Activated CD4-positive, alpha-beta T cell treated with anti-CD3 and anti-CD28 coated beads, Interleukin-2, amount 10 ng/mL, durations not matched to agents 7 days and 5 days (primary cell): Measurements from ENCODE around the gene UVRAG. TPM values are rescaled to one million over a fixed set of nuclear protein-coding genes. Genes with fewer than 3 reads are reported as not detected.
A peak's percentile ranks its signal among the peaks of the same experiment; 100 is the strongest.

Source experiments
- CTCF ChIA-PET: fragments of 350-600 bp; sonication (Branson Sonifier 250); formaldehyde crosslinking; loops from one replicate; lab custom pipeline; 2021; ENCODE audit warnings: antibody characterized with exemption; lab: Charles Lee
- POLR2A ChIA-PET: fragments of 350-600 bp; sonication (Branson Sonifier 250); formaldehyde crosslinking; loops from one replicate; lab custom pipeline; 2021; ENCODE audit warnings: antibody characterized with exemption; lab: Charles Lee
- DNase-seq: peaks from one replicate; pipeline ENCODE4 v3.0.0-alpha.2; 2020
- H3K27ac Mint-ChIP-seq: one replicate; pipeline ENCODE4 v1.8.0; 2021; ENCODE audit warnings: mild to moderate bottlenecking, moderate library complexity, mixed read lengths
- H3K27me3 Mint-ChIP-seq: one replicate; pipeline ENCODE4 v1.8.0; 2021; ENCODE audit warnings: mixed read lengths
- H3K36me3 Mint-ChIP-seq: one replicate; pipeline ENCODE4 v1.8.0; 2021; ENCODE audit warnings: low read depth, mixed read lengths
- H3K4me1 Mint-ChIP-seq: one replicate; pipeline ENCODE4 v1.8.0; 2021; ENCODE audit warnings: mixed read lengths
- H3K4me3 Mint-ChIP-seq: one replicate; pipeline ENCODE4 v1.8.0; 2021; ENCODE audit warnings: mild to moderate bottlenecking, moderate library complexity, mixed read lengths
- H3K9me3 Mint-ChIP-seq: one replicate; pipeline ENCODE4 v1.8.0; 2021; ENCODE audit warnings: mixed read lengths
- total RNA-seq, 2 experiments: library from RNA; stranded (reverse); gene quantifications; one replicate each; pipeline ENCODE4 v1.2.3, GENCODE V29; 2021

UVRAG gene
- total RNA-seq = 10 to 100 TPM; 16.8 to 17.0 TPM

DNA sequence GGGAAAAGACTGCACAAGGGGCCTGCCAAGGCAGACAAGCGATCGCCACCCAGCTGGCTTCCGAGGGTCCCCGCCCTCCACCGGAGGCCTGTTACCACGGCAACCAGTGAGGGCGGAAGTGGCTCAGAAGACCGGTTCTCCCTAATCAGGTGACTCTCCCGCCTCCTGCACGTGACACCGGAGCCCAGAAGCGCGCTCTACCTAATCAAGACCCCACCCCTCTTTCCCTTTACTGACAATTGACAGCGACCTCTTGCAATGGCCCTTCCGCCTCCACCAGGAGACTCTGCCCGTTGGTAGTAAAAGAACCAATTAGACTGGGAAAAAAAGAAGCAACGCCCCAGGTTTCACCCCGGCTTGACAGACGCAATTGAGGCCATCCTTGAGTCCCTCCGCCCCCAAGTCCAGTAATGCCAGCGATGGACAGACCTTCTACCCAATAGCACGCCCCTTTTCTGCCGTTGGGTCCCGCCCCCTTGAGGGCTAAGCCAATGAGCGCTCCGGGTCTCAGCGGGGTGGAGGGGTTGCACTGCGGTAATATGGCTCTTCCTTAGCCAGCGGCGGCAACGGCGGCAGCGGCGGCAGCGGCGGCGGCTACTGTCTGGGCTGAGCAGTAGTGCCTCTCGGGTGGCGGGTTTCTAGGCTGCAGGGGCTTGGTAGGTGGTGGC is at the start of gene UVRAG:
TSS of gene UVRAG (plus strand) at position 534 of the 668 bp plus-strand sequence. CDS start 198 bp downstream, outside the sequence.
- no peak within 1 kb of the TSS for H3K4me3 Mint-ChIP-seq
- POLR2A ChIA-PET = no interaction called here
- peak; percentile 99 for DNase-seq
- H3K9me3 Mint-ChIP-seq = no peaks in the 10 kb centered on the region
- H3K27me3 Mint-ChIP-seq = no peaks in the 10 kb centered on the region
- CTCF ChIA-PET = interaction anchor here (0.8 to 3.8 kb wide), 6 partner anchors 9 to 392 kb away, joined by 3 to 33 read pairs (median 3); no protein-coding TSS in a partner anchor
- H3K27ac Mint-ChIP-seq = peak within 1 kb of the TSS; percentile 98
- H3K4me1 Mint-ChIP-seq = peaks cover 16% of the 10 kb centered on the region
- peaks cover 3% of the 10 kb centered on the region for H3K36me3 Mint-ChIP-seq

DNA sequence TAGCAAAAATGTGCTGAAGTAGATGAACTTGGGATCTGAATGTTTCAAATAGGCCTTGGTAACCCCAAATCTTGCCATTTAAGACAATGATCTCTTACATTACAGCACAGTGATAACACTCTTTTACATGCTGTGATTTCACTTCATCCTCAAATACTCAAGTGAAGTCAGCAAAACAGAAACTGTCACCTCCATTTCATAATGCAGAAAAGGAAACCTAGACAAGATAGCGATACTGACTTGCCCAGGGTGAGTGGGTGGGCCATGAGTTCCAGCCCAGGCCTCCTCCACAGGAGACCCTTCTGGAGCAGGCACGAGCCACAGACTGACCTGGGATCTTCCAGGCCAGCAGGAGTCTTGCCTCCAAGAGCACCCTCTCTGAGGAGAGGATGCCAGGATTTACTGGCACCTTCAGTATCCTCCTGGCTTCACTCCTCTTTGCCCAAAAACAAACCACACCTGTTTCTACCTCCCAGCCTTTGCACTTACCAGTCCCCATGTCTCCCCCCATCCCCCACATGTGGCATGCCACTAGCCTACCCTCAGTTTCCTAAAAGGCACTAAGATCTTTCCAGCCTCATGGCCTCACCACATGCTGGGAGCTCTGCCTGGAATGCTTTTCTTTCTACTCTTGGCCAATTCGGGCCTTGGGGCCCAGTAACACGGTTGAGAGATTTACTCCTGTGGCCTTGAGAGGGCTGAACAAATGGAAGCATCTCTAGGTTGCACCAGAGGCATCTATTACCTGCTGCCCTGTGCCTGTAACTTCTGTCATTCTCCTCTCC is 48.4 kb upstream of the UVRAG start:
- H3K27ac Mint-ChIP-seq = no peak overlapping the region
- ChIA-PET CTCF (no interaction called here), POLR2A (no interaction called here)
- peaks cover 21% of the 10 kb centered on the region for H3K27me3 Mint-ChIP-seq
- no peaks in the 10 kb centered on the region for H3K36me3 Mint-ChIP-seq
- DNase-seq = no peak
- peaks cover 17% of the 10 kb centered on the region for H3K4me1 Mint-ChIP-seq
- no peaks in the 10 kb centered on the region for H3K9me3 Mint-ChIP-seq
- no peak overlapping the region for H3K4me3 Mint-ChIP-seq

DNA sequence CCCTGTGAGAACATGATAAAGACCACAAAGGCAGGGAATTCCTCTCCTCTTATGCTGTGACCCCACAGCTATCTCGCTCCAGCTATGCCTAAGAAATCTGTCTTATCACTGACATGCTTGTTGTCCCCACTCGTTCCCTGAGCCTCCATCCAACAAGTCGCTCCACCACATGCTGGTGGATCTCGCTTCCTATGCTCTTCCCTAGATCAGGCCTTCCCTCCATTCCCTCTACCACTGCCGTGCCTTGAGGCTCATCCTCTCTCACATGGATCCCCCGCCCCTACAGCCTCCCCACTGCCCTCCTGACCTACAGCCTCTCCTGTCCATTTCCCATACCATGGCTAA is 47.8 kb upstream of the UVRAG start:
- no peaks in the 10 kb centered on the region for H3K36me3 Mint-ChIP-seq
- peaks cover 21% of the 10 kb centered on the region for H3K27me3 Mint-ChIP-seq
- peaks cover 17% of the 10 kb centered on the region for H3K4me1 Mint-ChIP-seq
- DNase-seq = no peak
- no peak overlapping the region for H3K27ac Mint-ChIP-seq
- H3K9me3 Mint-ChIP-seq = no peaks in the 10 kb centered on the region
- H3K4me3 Mint-ChIP-seq = no peak overlapping the region
- ChIA-PET CTCF (no interaction called here), POLR2A (no interaction called here)

DNA sequence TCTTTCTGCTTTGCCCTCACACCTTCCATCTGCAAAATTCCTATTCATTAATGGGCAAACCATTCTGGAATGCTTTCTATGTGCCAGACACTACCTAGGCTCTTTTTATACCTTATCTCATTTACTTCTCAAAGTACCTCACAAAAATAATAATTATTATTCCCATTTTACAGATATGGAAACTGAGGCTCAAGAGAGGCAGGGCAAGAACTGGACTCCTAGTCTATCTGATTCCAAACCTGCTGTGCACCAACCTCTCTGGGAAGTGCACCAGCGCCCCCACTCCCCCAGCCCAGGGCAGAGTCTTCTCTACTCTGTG is 47.3 kb upstream of the UVRAG start:
- Mint-ChIP-seq H3K4me1 (peaks cover 17% of the 10 kb centered on the region), H3K9me3 (no peaks in the 10 kb centered on the region), H3K27me3 (peaks cover 21% of the 10 kb centered on the region), H3K4me3 (peak overlapping the region; percentile 64), H3K27ac (no peak overlapping the region), H3K36me3 (no peaks in the 10 kb centered on the region)
- no peak for DNase-seq
- POLR2A ChIA-PET = no interaction called here
- CTCF ChIA-PET = no interaction called here

DNA sequence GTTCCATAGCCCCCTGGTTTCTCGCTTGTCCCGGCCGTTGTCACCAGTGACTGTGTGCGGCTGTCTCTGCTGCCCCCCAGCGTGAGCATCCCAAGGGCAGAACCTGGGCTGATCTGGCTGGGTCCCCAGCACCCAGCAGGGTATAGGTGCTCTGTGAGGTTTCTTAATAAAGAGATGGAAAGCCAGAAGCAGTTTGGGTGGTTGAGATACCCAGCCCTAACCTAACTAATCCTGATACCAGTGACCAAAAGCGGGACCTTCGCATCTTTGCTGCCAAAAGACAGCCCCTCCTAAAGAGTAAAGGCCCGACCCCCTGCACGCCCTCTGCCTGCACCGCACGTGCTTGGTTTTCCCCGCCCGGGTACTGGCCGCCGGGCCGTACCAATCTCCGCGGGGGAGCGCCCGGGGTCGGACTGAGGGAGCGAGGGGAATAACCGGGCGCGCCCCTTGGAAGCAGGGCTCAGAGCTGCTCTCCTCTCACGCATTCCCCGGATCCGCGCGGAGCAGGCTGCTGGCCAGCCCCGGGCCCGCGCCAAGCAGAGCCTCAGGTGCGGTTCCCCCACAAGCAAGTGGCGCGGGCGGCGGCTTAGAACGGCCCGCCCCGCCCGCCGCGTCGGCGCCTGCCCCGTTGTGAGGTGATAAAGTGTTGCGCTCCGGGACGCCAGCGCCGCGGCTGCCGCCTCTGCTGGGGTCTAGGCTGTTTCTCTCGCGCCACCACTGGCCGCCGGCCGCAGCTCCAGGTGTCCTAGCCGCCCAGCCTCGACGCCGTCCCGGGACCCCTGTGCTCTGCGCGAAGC is 46.7 kb upstream of the UVRAG start, which contains the start of gene DGAT2:
TSS of gene DGAT2 (plus strand) at position 667 of the 797 bp plus-strand sequence. CDS start 214 bp downstream, outside the sequence.
- peaks cover 17% of the 10 kb centered on the region for H3K4me1 Mint-ChIP-seq
- no peaks in the 10 kb centered on the region for H3K36me3 Mint-ChIP-seq
- POLR2A ChIA-PET = no interaction called here
- peak within 1 kb of the TSS; percentile 64 for H3K4me3 Mint-ChIP-seq
- CTCF ChIA-PET = interaction anchor here (0.7 to 1.1 kb wide), 2 partner anchors 10 to 22 kb away, joined by 3 read pairs; no protein-coding TSS in a partner anchor
- peak; percentile 71 for DNase-seq
- peak within 1 kb of the TSS; percentile 83 for H3K27ac Mint-ChIP-seq
- peaks cover 21% of the 10 kb centered on the region for H3K27me3 Mint-ChIP-seq
- no peaks in the 10 kb centered on the region for H3K9me3 Mint-ChIP-seq

DNA sequence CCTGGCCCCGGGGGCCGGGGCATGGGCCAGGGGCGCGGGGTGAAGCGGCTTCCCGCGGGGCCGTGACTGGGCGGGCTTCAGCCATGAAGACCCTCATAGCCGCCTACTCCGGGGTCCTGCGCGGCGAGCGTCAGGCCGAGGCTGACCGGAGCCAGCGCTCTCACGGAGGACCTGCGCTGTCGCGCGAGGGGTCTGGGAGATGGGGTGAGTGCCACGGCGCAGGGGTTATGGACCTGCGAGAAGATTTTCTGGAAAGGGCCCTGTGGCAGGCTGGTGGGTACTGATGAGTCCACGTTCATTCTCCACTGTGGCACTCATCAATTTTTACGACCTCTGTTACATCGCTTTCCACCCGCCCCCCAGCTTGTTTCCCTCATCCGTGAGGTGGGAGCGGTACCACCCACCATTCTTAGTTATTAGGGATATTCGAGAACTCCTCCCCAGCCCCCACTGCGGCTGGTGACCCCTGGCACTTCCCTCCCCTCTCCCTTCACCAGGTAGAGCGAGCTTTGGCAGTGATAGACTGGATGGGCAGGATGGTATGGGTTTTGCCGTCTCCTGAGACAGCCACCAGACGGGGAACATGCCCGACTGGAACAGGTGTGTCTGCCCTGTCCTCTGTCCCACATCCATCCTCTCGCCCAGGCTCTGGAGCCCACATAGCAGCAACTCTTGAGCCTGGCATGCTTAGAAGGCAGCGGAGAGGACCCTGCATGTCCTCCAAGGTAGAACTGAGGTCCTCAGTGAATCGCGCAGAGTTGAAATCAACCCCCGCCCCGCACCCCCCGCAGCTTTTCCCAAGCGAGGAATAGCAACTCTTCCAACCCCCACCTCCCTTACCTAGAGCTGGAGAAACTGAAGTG is 45.9 kb upstream of the UVRAG start:
- peaks cover 24% of the 10 kb centered on the region for H3K4me1 Mint-ChIP-seq
- ChIA-PET POLR2A (no interaction called here), CTCF (interaction anchor here (0.7 to 1.1 kb wide), 2 partner anchors 11 to 21 kb away, joined by 3 read pairs; no protein-coding TSS in a partner anchor)
- peaks cover 21% of the 10 kb centered on the region for H3K27me3 Mint-ChIP-seq
- DNase-seq = no peak
- no peaks in the 10 kb centered on the region for H3K9me3 Mint-ChIP-seq
- H3K36me3 Mint-ChIP-seq = no peaks in the 10 kb centered on the region
- peak overlapping the region; percentile 12 for H3K4me3 Mint-ChIP-seq
- no peak overlapping the region for H3K27ac Mint-ChIP-seq

DNA sequence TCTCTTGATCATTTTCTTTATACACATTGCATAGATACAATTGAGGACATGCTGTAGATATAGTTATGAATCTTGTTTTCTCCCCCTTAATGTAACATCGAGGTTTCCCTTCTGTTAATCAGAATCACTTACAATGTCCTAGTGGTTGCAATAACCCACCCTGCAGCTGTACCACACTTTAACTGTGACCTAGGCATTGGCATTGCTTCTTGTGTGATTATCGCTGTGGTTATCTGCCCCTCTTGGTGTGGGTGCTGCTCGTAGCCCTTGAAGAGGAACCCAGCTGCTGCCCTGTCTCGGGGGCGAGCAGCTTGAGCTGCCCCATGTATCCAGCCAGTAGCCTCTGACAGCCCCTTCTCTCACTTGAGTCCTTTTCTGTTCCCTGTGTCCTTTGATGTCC is 44.9 kb upstream of the UVRAG start:
- peaks cover 24% of the 10 kb centered on the region for H3K4me1 Mint-ChIP-seq

DNA sequence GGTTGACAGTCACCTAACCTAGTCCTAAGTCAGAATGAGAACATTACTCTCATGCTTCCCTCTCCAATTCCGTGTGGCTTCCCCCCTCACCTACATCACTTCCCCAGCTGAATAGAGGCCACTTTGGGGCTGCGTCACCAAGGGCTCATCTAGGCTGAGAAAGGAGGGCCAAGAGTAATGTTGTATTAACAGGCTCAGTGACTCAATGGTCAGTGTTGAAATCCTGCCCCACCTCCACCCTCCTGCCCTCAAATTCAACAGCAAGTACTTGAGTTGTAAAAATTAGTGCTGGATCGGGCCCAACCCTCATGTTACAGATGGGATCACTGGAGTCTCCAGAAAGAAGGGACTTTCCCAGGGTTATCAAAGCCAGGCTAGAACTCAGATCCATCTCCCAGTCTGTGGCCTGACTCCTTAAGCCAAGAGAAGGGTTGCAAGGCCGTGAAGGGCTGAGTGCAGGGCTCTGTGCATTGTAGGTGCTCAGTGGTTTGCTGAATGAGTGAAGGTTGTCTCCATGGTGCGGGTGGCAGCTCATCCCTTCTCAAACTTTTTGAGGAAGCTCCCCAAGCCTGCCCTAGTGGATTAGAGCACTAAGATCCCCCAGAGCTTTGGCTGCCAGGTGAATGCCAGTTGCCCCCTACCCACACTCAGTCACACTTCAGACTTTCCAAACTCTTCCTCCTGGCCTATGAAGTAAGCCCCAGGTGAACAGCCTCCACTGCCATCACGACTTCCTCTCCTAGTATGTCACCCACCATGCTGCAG is 43.2 kb upstream of the UVRAG start:
- DNase-seq = peak; percentile 5
- Mint-ChIP-seq H3K4me3 (no peak overlapping the region), H3K36me3 (no peaks in the 10 kb centered on the region), H3K4me1 (peaks cover 24% of the 10 kb centered on the region), H3K9me3 (no peaks in the 10 kb centered on the region), H3K27me3 (peaks cover 21% of the 10 kb centered on the region), H3K27ac (no peak overlapping the region)
- CTCF ChIA-PET = interaction anchor here (1.1 to 1.3 kb wide), 2 partner anchors 10 to 380 kb away, joined by 3 to 4 read pairs; no protein-coding TSS in a partner anchor
- POLR2A ChIA-PET = no interaction called here

More for the DNA sequence above, 44.9 kb upstream of the UVRAG start:
- DNase-seq = no peak
- Mint-ChIP-seq H3K27me3 (peaks cover 21% of the 10 kb centered on the region), H3K36me3 (no peaks in the 10 kb centered on the region), H3K9me3 (no peaks in the 10 kb centered on the region), H3K4me3 (no peak overlapping the region), H3K27ac (no peak overlapping the region)
- ChIA-PET POLR2A (no interaction called here), CTCF (no interaction called here)

DNA sequence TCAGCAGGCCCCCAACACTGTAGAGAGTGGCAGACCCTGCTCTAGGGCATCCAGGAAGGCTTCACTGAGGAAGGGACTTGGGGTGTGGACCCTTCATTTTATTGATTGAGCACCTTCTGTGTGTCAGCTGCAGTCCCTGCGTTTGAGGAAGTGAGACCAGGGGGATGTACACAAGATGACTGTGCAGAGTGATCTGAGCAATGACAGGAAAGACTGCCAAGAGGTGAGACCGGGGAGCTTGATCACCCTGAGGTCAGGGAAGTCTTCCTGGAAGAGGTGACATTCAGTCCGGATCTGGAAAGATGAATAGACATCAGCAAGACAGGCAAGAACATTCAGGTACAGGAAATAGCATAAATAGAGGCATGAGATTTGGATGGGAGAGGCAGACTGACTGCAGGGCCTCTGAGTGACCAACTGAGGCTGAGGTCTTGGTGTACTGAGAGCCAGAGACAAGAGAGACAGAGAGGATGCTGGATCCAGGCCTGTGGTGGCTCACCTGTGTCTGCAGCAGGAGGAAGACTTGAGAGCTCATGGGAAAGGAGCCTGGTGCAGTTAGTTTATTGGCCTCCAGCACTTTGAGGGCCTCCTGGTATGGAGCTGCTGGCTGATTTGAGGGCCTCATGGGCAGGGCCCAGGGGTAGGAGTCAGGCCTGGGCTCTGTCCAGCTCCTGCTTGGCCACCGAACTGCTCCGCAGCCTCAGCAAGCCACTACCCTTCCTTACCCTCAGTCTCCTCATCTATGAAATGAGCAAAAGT is 41.2 kb upstream of the UVRAG start:
- no peaks in the 10 kb centered on the region for H3K9me3 Mint-ChIP-seq
- peak overlapping the region; percentile 0 for H3K27ac Mint-ChIP-seq
- ChIA-PET POLR2A (no interaction called here), CTCF (interaction anchor here (0.6 to 1.3 kb wide), 2 partner anchors 9 to 40 kb away, joined by 3 read pairs; no protein-coding TSS in a partner anchor)
- H3K4me1 Mint-ChIP-seq = peaks cover 28% of the 10 kb centered on the region
- H3K27me3 Mint-ChIP-seq = peaks cover 21% of the 10 kb centered on the region
- no peaks in the 10 kb centered on the region for H3K36me3 Mint-ChIP-seq
- DNase-seq = no peak
- H3K4me3 Mint-ChIP-seq = no peak overlapping the region

DNA sequence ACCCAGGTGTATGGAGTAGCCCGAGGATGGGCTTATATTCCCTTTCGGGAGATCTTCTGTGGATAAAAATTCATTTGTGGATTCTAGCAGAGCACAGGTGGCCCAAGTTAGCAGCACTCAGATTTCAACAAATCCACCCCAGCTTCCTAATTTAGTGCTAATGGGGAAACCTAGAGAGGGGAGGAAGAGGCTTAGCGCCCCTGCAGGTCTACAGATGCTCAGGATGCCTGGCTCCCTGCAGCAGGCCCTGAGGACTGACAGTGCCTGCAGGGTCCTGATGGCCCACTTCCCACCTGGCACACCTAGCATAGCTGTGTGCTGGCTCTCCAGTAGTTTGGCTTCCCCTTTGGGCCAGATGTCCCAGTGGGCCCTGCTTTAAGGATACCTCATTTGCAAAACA is 40.0 kb upstream of the UVRAG start:
- H3K4me3 Mint-ChIP-seq = no peak overlapping the region
- peaks cover 9% of the 10 kb centered on the region for H3K27me3 Mint-ChIP-seq
- DNase-seq = no peak
- H3K9me3 Mint-ChIP-seq = no peaks in the 10 kb centered on the region
- no peak overlapping the region for H3K27ac Mint-ChIP-seq
- POLR2A ChIA-PET = no interaction called here
- H3K36me3 Mint-ChIP-seq = no peaks in the 10 kb centered on the region
- H3K4me1 Mint-ChIP-seq = peaks cover 28% of the 10 kb centered on the region
- CTCF ChIA-PET = interaction anchor here (0.6 to 0.7 kb wide), 2 partner anchors 35 to 98 kb away, joined by 3 to 6 read pairs; no protein-coding TSS in a partner anchor

DNA sequence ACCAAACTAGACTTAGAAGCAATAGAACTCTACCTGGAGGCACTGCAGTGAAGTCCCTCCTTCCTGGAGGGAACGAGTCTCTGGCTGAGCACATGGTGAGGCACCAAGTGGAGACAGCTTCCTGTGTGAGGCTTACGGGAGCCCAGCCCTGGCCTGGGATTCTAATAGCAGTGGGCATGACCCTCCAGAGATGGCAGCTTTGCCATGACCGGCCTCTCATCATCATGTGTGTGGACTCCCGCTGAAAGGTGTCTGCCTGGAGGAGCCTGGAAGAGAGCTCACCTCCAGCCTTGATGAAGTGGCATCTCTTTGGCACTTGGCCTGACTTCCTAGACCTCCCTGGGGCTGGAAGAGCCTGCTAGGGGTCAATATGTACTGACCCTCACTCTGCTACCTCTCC is 38.5 kb upstream of the UVRAG start:
- Mint-ChIP-seq H3K36me3 (no peaks in the 10 kb centered on the region), H3K4me3 (no peak overlapping the region), H3K27me3 (no peaks in the 10 kb centered on the region), H3K27ac (no peak overlapping the region), H3K9me3 (no peaks in the 10 kb centered on the region), H3K4me1 (peaks cover 30% of the 10 kb centered on the region)
- ChIA-PET POLR2A (no interaction called here), CTCF (interaction anchor here (0.8 to 1.4 kb wide), 2 partner anchors 9 to 16 kb away, joined by 3 to 4 read pairs; no protein-coding TSS in a partner anchor)
- DNase-seq = no peak
